Fibroblast of peridontal ligament (primary cell): ENCODE results near the gene ZNF541.

Experiments
- DNase-seq: peaks from one replicate; pipeline ENCODE4 v3.0.0-alpha.2; 2010; ENCODE audit errors: extremely low read depth

The ZNF541 gene

GRCh38 chr19:47545061-47545948 lies 27.6 kb downstream of the ZNF541 start:
- DNase-seq: no peak

- DNase-seq: no peak
These were observed 28.5 kb downstream of the ZNF541 start for GRCh38 chr19:47544476-47544875.

- no peak for DNase-seq
These were observed 28.9 kb downstream of the ZNF541 start for GRCh38 chr19:47544075-47544474.

GRCh38 chr19:47542030-47542475 lies 30.9 kb downstream of the ZNF541 start:
- peak; percentile 35 for DNase-seq

GRCh38 chr19:47541518-47541917 lies 31.4 kb downstream of the ZNF541 start:
- no peak for DNase-seq

- DNase-seq: peak; percentile 66
These were observed 32.2 kb downstream of the ZNF541 start for GRCh38 chr19:47540748-47541147.

GRCh38 chr19:47539747-47540311 lies 33.1 kb downstream of the ZNF541 start:
- DNase-seq: no peak

GRCh38 chr19:47538812-47539211 lies 34.1 kb downstream of the ZNF541 start:
- no peak for DNase-seq

- DNase-seq: no peak
These were observed 35.5 kb downstream of the ZNF541 start for GRCh38 chr19:47537493-47537892.

- DNase-seq: no peak
These were observed 38.3 kb downstream of the ZNF541 start for GRCh38 chr19:47534628-47535027.

GRCh38 chr19:47531640-47532387 lies 41.1 kb downstream of the ZNF541 start:
- no peak for DNase-seq

- no peak for DNase-seq
These were observed 43.8 kb downstream of the ZNF541 start for GRCh38 chr19:47529018-47529742.

- DNase-seq: no peak
These were observed 46.1 kb downstream of the ZNF541 start for GRCh38 chr19:47526798-47527197.

GRCh38 chr19:47523473-47523872 lies 49.5 kb downstream of the ZNF541 start:
- DNase-seq: no peak
